ENCODE data around the gene PPEF1.
"Not testable (repeated sequence)": the region's sequence is repeated elsewhere in the genome, so short reads cannot be mapped to it uniquely, and the experiment has no call there.

Gene PPEF1

DNA sequence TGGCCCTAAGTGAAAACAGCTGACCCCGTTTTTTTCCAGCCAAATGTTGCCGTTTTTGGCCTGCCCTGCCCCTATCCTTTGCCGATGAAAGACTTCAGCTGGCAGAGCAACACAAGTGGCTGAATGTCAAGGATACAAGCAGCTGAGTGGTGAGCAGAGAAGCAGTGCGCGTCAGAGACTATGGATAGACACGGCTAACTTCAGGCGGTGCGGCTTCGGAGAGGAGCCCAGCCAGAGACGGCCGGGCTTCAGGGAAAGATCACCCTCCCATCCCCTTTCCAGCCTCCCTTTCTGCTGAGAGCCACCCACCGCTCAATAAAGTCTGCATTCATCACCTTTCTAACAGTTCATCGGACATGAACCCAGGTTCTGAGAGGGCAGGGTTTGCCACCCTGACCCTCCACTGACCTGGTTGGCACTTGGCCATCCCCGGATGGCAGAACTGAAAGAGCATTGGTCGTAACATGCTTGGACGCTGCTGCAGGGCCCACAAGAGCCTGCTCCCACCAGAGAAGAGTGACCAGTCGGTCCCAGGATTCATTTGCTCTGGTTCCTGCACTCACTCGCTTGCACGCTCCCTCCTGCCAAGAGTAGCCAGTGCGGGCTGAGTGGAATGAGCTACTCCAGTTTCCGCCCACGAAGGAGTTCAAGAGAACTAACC is 125.8 kb downstream of the PPEF1 start:
- TF ChIP-seq, protein P1, sequence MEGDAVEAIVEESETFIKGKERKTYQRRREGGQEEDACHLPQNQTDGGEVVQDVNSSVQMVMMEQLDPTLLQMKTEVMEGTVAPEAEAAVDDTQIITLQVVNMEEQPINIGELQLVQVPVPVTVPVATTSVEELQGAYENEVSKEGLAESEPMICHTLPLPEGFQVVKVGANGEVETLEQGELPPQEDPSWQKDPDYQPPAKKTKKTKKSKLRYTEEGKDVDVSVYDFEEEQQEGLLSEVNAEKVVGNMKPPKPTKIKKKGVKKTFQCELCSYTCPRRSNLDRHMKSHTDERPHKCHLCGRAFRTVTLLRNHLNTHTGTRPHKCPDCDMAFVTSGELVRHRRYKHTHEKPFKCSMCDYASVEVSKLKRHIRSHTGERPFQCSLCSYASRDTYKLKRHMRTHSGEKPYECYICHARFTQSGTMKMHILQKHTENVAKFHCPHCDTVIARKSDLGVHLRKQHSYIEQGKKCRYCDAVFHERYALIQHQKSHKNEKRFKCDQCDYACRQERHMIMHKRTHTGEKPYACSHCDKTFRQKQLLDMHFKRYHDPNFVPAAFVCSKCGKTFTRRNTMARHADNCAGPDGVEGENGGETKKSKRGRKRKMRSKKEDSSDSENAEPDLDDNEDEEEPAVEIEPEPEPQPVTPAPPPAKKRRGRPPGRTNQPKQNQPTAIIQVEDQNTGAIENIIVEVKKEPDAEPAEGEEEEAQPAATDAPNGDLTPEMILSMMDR (conservative IDR thresholded peaks at IDR 0.05; ENCODE audit: low read depth, low read length), result no peak
- DNase-seq (ENCODE audit: low read depth), result peak; percentile 12
- H3K4me3 ChIP-seq (ENCODE audit: low read depth, low read length), result no peak overlapping the region

DNA sequence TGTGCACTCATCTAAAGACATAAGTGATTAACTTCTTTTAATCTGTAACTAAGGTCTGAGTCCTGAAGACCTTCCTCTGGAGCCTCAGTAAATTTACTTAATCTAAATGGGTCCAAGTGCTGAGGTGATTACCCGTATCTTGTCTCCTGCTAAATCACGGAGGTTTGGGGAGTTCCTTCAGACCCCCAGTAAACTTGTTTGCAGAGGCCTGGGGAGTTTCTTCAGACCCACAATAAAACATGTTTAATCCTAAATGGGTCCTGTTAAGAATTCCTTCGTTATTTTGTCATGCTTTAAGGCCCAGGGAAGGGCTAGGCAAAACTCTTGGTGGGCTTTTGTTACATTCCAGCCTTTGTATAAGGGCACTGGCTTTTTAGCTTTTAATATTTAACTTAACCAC is 140.5 kb downstream of the PPEF1 start:
- not testable (repeated sequence) for H3K4me3 ChIP-seq (ENCODE audit: low read depth, low read length); DNase-seq (ENCODE audit: low read depth)

DNA sequence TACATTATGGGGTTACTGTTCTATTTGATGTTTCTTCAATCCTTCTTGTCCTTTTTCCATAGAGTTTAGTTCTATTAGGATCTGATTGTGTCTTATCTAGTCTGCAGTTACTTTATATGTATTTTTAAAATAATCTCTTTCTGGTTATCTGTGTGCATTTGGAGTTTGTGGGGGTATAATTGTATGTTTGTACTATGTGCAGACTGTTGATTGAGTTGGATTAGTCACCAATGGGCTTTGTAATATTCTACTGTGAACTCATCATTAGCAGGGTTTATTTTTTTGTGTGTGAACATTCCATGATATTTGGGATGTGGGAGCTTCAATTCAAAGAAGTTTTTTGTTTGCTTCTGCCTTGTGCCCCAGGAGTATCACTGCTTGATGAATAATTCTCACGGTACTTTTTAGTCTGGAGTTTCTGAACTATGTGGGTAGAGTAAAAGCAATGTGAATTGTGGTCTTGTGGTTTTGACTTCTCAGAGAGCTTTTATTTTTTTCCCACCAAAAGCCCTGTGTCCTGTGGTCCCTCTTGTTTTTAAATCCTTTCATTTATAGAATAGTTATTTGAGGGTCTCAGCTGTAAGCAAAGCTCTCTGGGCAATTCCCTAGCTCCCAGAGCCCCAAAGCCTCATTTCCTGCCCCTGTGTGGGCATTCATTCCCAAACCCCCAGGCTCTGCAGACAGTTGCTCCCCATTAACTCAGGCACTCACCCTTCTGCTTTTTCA is 148.6 kb downstream of the PPEF1 start:
- TF ChIP-seq, protein P1 (conservative IDR thresholded peaks at IDR 0.05; ENCODE audit: low read depth, low read length), result no peak
- no peak overlapping the region for H3K4me3 ChIP-seq (ENCODE audit: low read depth, low read length)
- peak; percentile 60 for DNase-seq (ENCODE audit: low read depth)

DNA sequence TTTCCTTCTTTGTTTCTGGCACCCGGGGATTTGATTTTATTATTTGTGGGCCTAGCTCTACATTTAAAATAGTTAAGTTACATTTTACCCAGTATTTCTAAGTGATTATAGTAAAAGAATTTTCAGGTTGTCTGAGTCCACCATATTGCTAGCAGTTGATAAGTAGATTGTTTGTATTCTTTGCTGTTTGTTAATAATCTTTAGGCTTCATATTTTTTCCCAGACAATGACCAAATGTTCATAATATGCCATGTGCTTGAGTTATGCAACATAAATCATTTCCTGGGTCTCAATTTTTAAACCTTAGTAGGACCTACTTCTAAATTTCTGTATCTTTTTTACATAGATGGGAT is 149.2 kb downstream of the PPEF1 start:
- no peak overlapping the region for H3K4me3 ChIP-seq (ENCODE audit: low read depth, low read length)
- TF ChIP-seq, protein P1 (conservative IDR thresholded peaks at IDR 0.05; ENCODE audit: low read depth, low read length), result no peak
- no peak for DNase-seq (ENCODE audit: low read depth)

DNA sequence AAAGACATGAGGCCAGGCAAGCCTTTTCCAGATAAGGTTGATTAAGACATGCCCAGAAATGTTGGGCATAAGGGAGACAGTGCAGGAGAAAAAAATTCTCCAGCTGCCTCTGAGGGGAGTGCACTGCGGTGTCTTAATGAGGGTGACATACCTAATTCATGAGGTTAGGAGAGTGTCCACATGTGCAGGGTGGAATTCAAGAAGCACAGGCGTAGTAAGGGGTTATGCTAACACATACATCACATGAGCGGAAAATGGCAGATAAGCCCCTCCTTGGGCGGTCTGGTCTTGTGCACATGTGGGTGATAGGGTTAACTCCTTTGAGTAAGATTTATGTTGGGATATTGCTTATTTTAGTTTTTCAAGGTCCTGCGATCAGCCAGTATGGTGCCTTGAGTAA is 154.1 kb downstream of the PPEF1 start:
- TF ChIP-seq, protein P1 (conservative IDR thresholded peaks at IDR 0.05; ENCODE audit: low read depth, low read length), result no peak
- H3K4me3 ChIP-seq (ENCODE audit: low read depth, low read length), result no peak overlapping the region
- no peak for DNase-seq (ENCODE audit: low read depth)

DNA sequence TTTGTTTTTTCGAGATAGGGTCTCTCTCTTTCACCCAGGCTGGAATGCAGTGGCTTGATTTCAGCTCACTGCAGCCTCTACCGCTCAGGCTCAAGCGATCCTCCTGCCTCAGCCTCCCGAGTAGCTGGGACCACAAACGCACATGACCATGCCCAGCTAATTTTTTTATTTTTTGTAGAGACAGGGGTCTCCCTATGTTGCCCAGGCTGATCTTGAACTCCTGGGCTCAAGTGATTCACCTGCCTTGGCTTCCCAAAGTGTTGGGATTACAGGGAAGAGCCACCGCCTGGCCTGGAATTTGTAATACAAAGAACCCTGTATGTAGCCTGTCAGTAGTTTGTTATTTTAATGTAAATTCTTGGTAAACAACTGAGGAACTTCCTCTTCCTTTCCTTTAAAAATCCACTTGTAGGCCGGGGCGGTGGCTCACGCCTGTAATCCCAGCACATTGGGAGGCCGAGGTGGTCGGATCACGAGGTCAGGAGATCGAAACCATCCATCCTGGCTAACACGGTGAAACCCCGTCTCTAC is 157.0 kb downstream of the PPEF1 start:
- TF ChIP-seq, protein P1 (conservative IDR thresholded peaks at IDR 0.05; ENCODE audit: low read depth, low read length), result no peak
- no peak for DNase-seq (ENCODE audit: low read depth)
- no peak overlapping the region for H3K4me3 ChIP-seq (ENCODE audit: low read depth, low read length)

DNA sequence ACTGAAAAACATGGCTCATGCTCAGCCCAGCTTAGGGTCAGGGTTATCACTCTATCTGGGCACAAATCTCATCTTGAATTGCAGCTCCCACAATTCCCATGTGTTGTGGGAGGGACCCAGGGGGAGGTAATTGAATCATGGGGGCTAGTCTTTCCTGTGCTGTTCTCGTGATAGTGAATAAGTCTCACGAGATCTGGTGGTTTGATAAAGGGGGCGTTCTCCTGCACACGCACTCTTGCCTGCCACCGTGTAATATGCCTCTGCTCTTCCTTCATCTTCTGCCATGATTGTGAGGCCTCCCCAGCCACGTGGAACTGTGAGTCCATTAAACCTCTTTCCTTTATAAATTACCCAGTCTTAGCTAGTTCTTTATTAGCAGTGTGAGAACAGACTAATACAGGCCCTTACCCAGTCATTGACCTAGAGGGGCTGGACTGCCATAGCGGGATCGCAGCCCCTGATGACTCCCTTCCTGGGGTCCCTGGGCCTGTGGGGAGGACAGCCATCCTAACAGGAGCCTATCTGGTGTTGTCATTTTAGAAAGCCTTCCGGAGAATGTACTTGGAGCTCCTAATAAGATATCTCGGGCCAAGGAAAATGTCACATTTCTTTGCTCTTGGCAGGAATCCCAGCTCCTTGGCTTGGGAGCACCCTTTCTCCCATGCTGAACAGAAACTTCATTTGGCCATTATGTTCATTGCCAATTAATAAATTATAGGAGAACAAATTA is 163.9 kb downstream of the PPEF1 start:
- H3K4me3 ChIP-seq (ENCODE audit: low read depth, low read length), result no peak overlapping the region
- TF ChIP-seq, protein P1 (conservative IDR thresholded peaks at IDR 0.05; ENCODE audit: low read depth, low read length), result no peak
- peak; percentile 48 for DNase-seq (ENCODE audit: low read depth)

All from choroid plexus epithelial cell (primary cell).